DND-41 (cell line): ENCODE data around the gene GNS.

ENCODE experiments used
- ATAC-seq: fragments of 200-7000 bp; cut with Tn5 transposase; 3 replicates; pipeline ENCODE4 v1.9.1; 2021; ENCODE audit warnings: low read depth; ENCODE audit not compliant: insufficient read depth
- DNase-seq: peaks from one replicate; pipeline ENCODE4 v3.0.0-alpha.2; 2020
- H2AFZ ChIP-seq: 2 replicates; pipeline ENCODE4 v1.6.0; 2012; ENCODE audit warnings: low read depth, low read length
- H3K27ac ChIP-seq: 2 replicates; pipeline ENCODE4 v1.5.1; 2012; ENCODE audit warnings: low read length, inconsistent platforms
- H3K27me3 ChIP-seq: fragments of 200-600 bp; sonication (generic); 2 replicates; pipeline ENCODE4 v1.6.0; 2012; ENCODE audit warnings: low read length, mild to moderate bottlenecking, inconsistent platforms; ENCODE audit not compliant: insufficient read depth, poor library complexity
- H3K36me3 ChIP-seq: 2 replicates; pipeline ENCODE4 v1.5.1; 2012; ENCODE audit warnings: low read length, inconsistent platforms; ENCODE audit not compliant: insufficient read depth
- H3K4me1 ChIP-seq: 2 replicates; pipeline ENCODE4 v1.5.1; 2012; ENCODE audit warnings: mild to moderate bottlenecking, low read length; ENCODE audit not compliant: insufficient read depth
- H3K4me2 ChIP-seq: 2 replicates; pipeline ENCODE4 v1.6.0; 2012; ENCODE audit warnings: mild to moderate bottlenecking, moderate library complexity, low read length, inconsistent platforms; ENCODE audit not compliant: insufficient read depth
- H3K4me3 ChIP-seq, 2 experiments: fragments of 200-600 bp in 1 of 2; shearing (Covaris generic) in 1 of 2; 2 replicates each; pipeline ENCODE4 v1.5.1; 2012 to 2016; ENCODE audit warnings: inconsistent platforms in 2 of 2, low read length in 2 of 2, mild to moderate bottlenecking in 2 of 2, low read depth in 1 of 2, moderate library complexity in 1 of 2
- H3K79me2 ChIP-seq: 2 replicates; pipeline ENCODE4 v1.6.0; 2012; ENCODE audit warnings: low read length, inconsistent platforms; ENCODE audit not compliant: insufficient read depth
- H3K9ac ChIP-seq: 2 replicates; pipeline ENCODE4 v1.6.0; 2012; ENCODE audit warnings: low read depth, mild to moderate bottlenecking, inconsistent platforms, low read length, moderate library complexity
- H3K9me3 ChIP-seq: 2 replicates; pipeline ENCODE4 v1.5.1; 2012; ENCODE audit warnings: low read length, moderate library complexity, mild to moderate bottlenecking, inconsistent platforms; ENCODE audit not compliant: insufficient read depth, severe bottlenecking
- H4K20me1 ChIP-seq: 2 replicates; pipeline ENCODE4 v1.6.0; 2012; ENCODE audit warnings: low read length; ENCODE audit not compliant: insufficient read depth
- CTCF ChIP-seq: IDR thresholded peaks from 2 replicates; pipeline ENCODE4 v1.5.1; 2012; ENCODE audit warnings: borderline replicate concordance, low read length, moderate library complexity, mild to moderate bottlenecking; ENCODE audit not compliant: poor library complexity, severe bottlenecking; ENCODE audit errors: extremely low read depth
- EZH2 ChIP-seq: IDR thresholded peaks from 3 replicates; pipeline ENCODE4 v1.6.1; 2012; ENCODE audit warnings: borderline replicate concordance, low read depth, mild to moderate bottlenecking, moderate library complexity, low read length, inconsistent platforms; ENCODE audit not compliant: severe bottlenecking

Gene GNS

GRCh38 chr12:64706857-64707256 is 52.3 kb downstream of the GNS start:
- H3K9me3 ChIP-seq = no peaks in the 10 kb centered on the region
- no peak overlapping the region for H3K9ac ChIP-seq
- no peak overlapping the region for H2AFZ ChIP-seq
- no peaks in the 10 kb centered on the region for H3K27me3 ChIP-seq
- no peak overlapping the region for H3K4me2 ChIP-seq
- TF ChIP-seq EZH2 (no peak), CTCF (no peak)
- no peaks in the 10 kb centered on the region for H4K20me1 ChIP-seq
- no peaks in the 10 kb centered on the region for H3K36me3 ChIP-seq
- H3K4me3 ChIP-seq = no peak overlapping the region
- no peaks in the 10 kb centered on the region for H3K4me1 ChIP-seq
- no peak overlapping the region for H3K27ac ChIP-seq
- ATAC-seq (no peak), DNase-seq (no peak)
- H3K79me2 ChIP-seq = no peaks in the 10 kb centered on the region

GRCh38 chr12:64706306-64706705 is 52.9 kb downstream of the GNS start:
- H3K4me1 ChIP-seq = 0 out of 2 replicates have a peak, but pooled peaks cover 2% of the 10 kb centered on the region
- H3K4me2 ChIP-seq = no peak overlapping the region
- H3K36me3 ChIP-seq = no peaks in the 10 kb centered on the region
- H3K4me3 ChIP-seq = no peak overlapping the region
- H3K9ac ChIP-seq = no peak overlapping the region
- no peak overlapping the region for H3K27ac ChIP-seq
- H3K79me2 ChIP-seq = no peaks in the 10 kb centered on the region
- H3K9me3 ChIP-seq = no peaks in the 10 kb centered on the region
- H4K20me1 ChIP-seq = no peaks in the 10 kb centered on the region
- ATAC-seq (no peak), DNase-seq (no peak)
- H3K27me3 ChIP-seq = no peaks in the 10 kb centered on the region
- no peak overlapping the region for H2AFZ ChIP-seq
- TF ChIP-seq EZH2 (no peak), CTCF (no peak)

- Histone ChIP-seq H3K4me1 (peaks cover 14% of the 10 kb centered on the region; the same call in 1 of the 2 replicates), H4K20me1 (no peaks in the 10 kb centered on the region), H3K9me3 (no peaks in the 10 kb centered on the region), H3K9ac (no peak overlapping the region), H3K4me2 (no peak overlapping the region), H3K79me2 (no peaks in the 10 kb centered on the region), H3K27me3 (no peaks in the 10 kb centered on the region), H2AFZ (no peak overlapping the region), H3K36me3 (no peaks in the 10 kb centered on the region; the same call in 1 of the 2 replicates), H3K4me3 (no peak overlapping the region), H3K27ac (no peak overlapping the region)
- TF ChIP-seq CTCF (no peak), EZH2 (no peak)
- no peak for ATAC-seq
- peak; percentile 9 for DNase-seq
Observed at GRCh38 chr12:64701283-64701682, 57.9 kb downstream of the GNS start.

- H3K79me2 ChIP-seq = no peaks in the 10 kb centered on the region
- ATAC-seq (no peak), DNase-seq (no peak)
- H3K9ac ChIP-seq = no peak overlapping the region
- H3K9me3 ChIP-seq = no peaks in the 10 kb centered on the region
- no peak overlapping the region for H3K27ac ChIP-seq
- no peak overlapping the region for H3K4me3 ChIP-seq
- no peak for TF ChIP-seq EZH2
- no peak for TF ChIP-seq CTCF
- no peak overlapping the region for H2AFZ ChIP-seq
- no peak overlapping the region for H3K4me2 ChIP-seq
- H3K27me3 ChIP-seq = no peaks in the 10 kb centered on the region
- H3K4me1 ChIP-seq = peaks cover 14% of the 10 kb centered on the region; the same call in 1 of the 2 replicates
- peaks cover 2% of the 10 kb centered on the region; the same call in 1 of the 2 replicates for H3K36me3 ChIP-seq
- no peaks in the 10 kb centered on the region for H4K20me1 ChIP-seq
Observed at GRCh38 chr12:64700532-64700931, 58.7 kb downstream of the GNS start.
